Activated CD8-positive, alpha-beta memory T cell treated with anti-CD3 and anti-CD28 coated beads for 36 hours (primary cell): ENCODE data around the gene BEND7. TPM values are rescaled to one million over a fixed set of nuclear protein-coding genes. Genes with fewer than 3 reads are reported as not detected.

Experiments used
- CTCF ChIA-PET: fragments of 350-600 bp; sonication (Branson Sonifier 250); formaldehyde crosslinking; loops from one replicate; lab custom pipeline; 2021; ENCODE audit warnings: antibody characterized with exemption; lab: Charles Lee
- POLR2A ChIA-PET: fragments of 350-600 bp; sonication (Branson Sonifier 250); formaldehyde crosslinking; loops from one replicate; lab custom pipeline; 2021; ENCODE audit warnings: antibody characterized with exemption; lab: Charles Lee
- total RNA-seq, 2 experiments: library from RNA; stranded (reverse); gene quantifications; one replicate each; pipeline ENCODE4 v1.2.3, GENCODE V29; 2021

The BEND7 gene
- total RNA-seq, 2 experiments from 2014 or later: 0.19 TPM; not detected in 1

GRCh38 chr10:13400196-13400965, 128.4 kb downstream of the BEND7 start:
- POLR2A ChIA-PET: no interaction called here

GRCh38 chr10:13399752-13400151, 129.1 kb downstream of the BEND7 start:
- POLR2A ChIA-PET: no interaction called here
- CTCF ChIA-PET: no interaction called here

More at GRCh38 chr10:13400196-13400965, 128.4 kb downstream of the BEND7 start:
- CTCF ChIA-PET: interaction anchor here (0.6 kb wide), 1 partner anchor 212 kb away, joined by 3 read pairs; no protein-coding TSS in a partner anchor

- ChIA-PET CTCF (no interaction called here), POLR2A (no interaction called here)
Observed at GRCh38 chr10:13399236-13399635, 129.6 kb downstream of the BEND7 start.

GRCh38 chr10:13397052-13397451, 131.8 kb downstream of the BEND7 start:
- CTCF ChIA-PET: no interaction called here
- POLR2A ChIA-PET: interaction anchor here (0.5 kb wide), 1 partner anchor 334 kb away, joined by 4 read pairs; no protein-coding TSS in a partner anchor

GRCh38 chr10:13396369-13396768, 132.4 kb downstream of the BEND7 start:
- CTCF ChIA-PET: no interaction called here
- POLR2A ChIA-PET: no interaction called here

GRCh38 chr10:13395540-13395939, 133.3 kb downstream of the BEND7 start:
- ChIA-PET CTCF (interaction anchor here (0.6 to 0.7 kb wide), 2 partner anchors 232 to 1087 kb away, joined by 3 to 4 read pairs; no protein-coding TSS in a partner anchor), POLR2A (no interaction called here)

- CTCF ChIA-PET: interaction anchor here (1.4 kb wide), 1 partner anchor 21 kb away, joined by 3 read pairs; no protein-coding TSS in a partner anchor
- POLR2A ChIA-PET: no interaction called here
Observed at GRCh38 chr10:13393640-13394039, 135.2 kb downstream of the BEND7 start.

- CTCF ChIA-PET: no interaction called here
- POLR2A ChIA-PET: no interaction called here
Observed at GRCh38 chr10:13392701-13393100, 136.1 kb downstream of the BEND7 start.

Other genes starting within 250 kb of the BEND7 start
- gene PHYH, start 228.9 kb downstream of the BEND7 start, total RNA-seq: 10 to 100 TPM; 15.6 to 17.0 TPM
- 10 to 100 TPM; 55.2 to 58.1 TPM for gene SEPHS1, start 180.7 kb downstream of the BEND7 start, total RNA-seq
- gene PRPF18, start 58.0 kb upstream of the BEND7 start, total RNA-seq: 10 to 100 TPM; 24.6 to 25.4 TPM